Stimulated activated CD4-positive, alpha-beta T cell treated with anti-CD3 and anti-CD28 coated beads, Interleukin-1b, Interleukin-23, amount 100 ng/mL, for 48 hours (primary cell): Measurements from ENCODE around the gene FAM83B.
"Not testable (repeated sequence)": the region's sequence is repeated elsewhere in the genome, so short reads cannot be mapped to it uniquely, and the experiment has no call there.

Experiments
- DNase-seq: peaks from one replicate; pipeline ENCODE4 v3.0.0-alpha.2; 2020

FAM83B gene

GRCh38 chr6:54900666-54901065 lies 54.1 kb downstream of the FAM83B start:
- DNase-seq, result no peak

DNA sequence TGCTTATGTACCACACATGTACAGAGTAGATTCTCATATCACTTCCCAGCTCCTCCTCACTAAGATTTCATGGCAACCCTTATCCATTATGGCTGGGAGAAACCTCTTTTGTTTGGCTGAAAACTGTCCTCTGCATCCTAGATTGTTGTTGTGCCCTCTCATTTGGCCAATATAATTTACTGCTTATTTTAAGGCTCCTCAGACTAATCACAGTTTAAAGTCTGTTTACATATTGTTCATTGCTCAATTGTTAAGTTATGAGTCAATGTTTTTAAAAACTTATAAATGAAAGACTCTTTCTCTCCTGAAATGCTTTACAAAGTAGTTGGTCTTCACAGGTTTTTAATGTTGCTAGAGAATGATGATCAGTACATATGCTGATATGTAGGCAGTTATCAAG lies 57.3 kb downstream of the FAM83B start:
- no peak for DNase-seq

DNA sequence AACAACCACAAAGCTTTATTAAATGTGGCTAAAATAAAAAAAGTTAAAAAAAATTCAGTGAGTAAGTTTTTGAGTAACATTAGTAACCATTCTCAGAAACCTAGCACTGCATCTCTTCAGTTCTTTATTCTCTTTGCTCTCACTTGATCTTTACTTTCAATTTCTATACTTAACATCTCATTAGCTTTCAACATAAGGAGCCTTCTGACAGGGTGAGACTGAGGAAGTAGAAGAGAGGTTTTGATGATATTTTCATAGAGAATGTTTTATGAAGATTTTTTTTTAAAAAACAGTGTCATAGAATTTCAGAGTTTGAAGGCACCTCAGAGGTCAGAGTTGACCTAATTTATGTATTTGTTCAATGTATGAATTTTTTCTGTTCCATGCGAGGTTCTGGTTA lies 60.8 kb downstream of the FAM83B start:
- DNase-seq, result no peak

GRCh38 chr6:54909184-54909583 lies 62.6 kb downstream of the FAM83B start:
- no peak for DNase-seq

GRCh38 chr6:54910431-54910884 lies 63.9 kb downstream of the FAM83B start:
- DNase-seq, result no peak

DNA sequence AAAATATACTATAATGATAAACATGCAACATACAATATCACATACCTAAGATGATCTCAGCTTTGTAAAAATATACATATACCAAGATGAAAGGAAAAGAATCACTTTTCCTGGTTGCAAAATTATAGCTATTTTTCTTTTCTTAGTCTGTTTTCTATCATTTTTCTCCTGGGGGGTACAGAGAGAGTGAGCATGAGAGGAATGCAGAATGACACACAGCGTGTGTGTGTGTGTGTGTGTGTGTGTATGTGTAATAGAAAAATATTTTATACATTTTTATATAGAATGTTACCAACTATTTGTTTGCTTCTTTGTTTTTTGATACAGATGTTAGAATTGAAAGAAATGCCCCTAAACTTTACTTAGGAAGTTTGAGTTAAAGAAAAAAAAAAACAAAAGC lies 64.3 kb downstream of the FAM83B start:
- DNase-seq, result no peak

- DNase-seq, result no peak
Measured at GRCh38 chr6:54913211-54913610, 66.6 kb downstream of the FAM83B start.

DNA sequence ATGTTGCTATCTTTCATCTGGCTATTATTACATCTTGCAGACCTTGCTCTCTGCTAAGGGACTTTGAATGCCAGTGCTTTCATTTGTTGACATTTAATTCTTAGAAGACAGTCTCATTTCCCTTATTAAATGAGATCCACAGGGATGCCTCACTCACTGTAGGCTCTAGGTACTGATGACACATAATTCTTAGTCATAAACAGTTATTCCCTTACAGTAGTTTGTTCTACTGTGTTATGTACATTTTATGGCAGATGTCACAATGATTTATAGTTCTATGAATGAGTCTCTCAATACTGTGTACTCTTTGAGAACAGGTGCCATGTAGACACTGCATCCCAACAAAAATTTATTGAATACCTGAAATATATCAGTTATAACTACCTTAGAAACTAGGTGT lies 70.3 kb downstream of the FAM83B start:
- no peak for DNase-seq

- DNase-seq, result no peak
Measured at GRCh38 chr6:54920628-54921027, 74.1 kb downstream of the FAM83B start.

DNA sequence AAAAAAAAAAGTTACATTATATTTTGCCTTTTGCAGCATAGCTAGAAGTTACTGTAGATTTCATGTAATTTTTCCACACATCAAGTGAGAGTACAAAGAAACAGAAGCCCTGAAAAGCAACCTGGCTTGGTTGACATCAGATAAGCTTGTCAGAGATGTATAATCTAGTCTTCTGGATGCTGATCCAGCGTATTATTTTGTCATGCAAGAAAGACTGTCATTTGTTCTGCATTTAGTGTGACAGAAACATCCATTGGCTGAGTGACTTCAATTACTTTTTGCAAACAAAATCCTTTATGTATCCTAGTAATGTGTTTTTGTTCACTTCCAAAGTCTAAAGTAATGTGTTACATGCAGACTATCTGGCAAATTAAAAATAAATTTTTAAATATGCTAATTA lies 75.3 kb downstream of the FAM83B start:
- no peak for DNase-seq

DNA sequence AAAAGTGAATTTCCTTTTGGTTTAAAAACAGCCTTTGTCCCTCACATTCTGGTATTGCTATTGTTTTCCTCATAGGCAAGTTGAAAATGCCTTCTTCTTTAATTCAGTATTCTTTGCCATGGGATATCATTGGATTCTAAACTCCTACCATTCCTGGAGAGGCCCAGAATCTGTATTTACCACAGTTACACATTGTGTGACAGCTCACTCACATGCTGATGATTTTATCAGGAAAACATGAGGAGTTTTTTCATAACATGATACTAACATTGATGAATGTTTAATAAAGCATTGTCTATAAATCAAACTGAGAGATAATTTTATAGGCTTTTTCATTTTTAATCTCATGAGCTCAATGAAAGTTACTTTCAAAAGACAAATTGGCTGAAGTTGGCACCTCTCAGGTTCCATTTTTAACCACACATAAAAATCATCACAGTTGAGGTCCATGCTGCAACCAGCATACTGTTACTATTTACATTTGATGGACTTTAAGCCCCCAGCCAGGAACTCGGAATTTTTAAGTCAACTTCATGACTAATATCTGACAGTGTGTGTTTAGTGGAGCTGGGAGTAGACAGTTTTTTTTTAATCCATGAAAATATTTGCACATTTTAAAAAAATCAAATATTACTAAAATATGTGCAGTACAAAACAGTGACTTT lies 82.8 kb downstream of the FAM83B start:
- DNase-seq, result no peak

DNA sequence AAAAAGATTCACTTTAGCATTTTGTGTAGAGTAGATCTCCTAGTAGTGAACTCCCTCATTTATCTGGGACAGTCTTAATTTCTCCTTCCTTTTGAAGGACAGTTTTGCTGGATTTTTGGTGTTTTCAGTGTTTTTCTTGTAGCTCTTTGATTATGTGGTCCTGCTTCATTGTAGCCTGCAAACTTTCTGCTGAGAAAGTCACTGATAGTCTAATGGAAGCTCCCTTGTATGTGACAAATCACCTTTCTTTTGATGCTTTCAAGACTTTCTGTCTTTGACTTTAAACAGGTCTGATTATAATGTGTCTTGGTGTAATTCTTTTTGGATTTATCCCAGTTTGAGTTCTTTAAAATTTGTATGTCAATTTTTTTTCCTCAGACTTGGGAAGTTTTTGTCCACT lies 86.1 kb downstream of the FAM83B start:
- no peak for DNase-seq

- no peak for DNase-seq
Measured at GRCh38 chr6:54935739-54936138, 89.2 kb downstream of the FAM83B start.

- DNase-seq, result no peak
Measured at GRCh38 chr6:54937371-54937770, 90.8 kb downstream of the FAM83B start.

DNA sequence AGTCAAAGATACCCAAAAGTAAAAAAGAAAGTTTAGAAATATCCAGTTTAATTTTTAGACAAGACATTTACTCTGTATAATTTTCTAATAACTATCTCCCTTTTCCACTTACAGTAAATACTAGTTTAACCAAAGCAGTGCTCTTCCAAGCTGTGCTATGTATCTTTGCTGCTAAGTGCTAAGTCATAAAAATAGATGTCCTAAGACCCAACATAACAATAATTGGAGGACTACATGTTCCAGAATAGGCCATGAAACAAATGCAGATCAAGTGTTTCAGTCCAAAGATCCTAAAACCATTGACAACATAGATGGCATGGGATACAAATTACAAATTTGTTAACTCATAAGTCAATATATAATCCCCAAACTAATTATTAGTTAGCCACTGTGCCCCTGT lies 111.1 kb downstream of the FAM83B start:
- DNase-seq, result no peak

GRCh38 chr6:54958446-54958845 lies 111.9 kb downstream of the FAM83B start:
- no peak for DNase-seq

DNA sequence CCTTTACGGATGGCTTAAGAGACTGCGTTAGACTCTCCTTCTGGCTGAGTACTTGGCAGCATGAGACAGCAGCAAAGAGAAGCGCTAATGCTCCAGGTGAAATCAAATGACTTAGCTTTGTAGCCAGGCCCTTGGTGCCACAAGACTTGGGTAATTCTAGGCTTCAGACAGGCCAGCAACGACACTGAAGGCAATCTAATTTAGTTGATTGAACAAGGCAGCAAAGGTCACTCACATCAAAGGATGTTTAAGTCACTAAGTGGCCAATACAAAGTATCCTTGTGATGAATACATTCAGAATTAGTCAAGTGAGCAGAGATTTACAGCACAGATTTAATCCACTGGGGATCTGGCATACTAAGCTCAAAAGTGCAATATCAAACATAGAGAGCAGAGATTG lies 113.2 kb downstream of the FAM83B start:
- DNase-seq, result no peak

DNA sequence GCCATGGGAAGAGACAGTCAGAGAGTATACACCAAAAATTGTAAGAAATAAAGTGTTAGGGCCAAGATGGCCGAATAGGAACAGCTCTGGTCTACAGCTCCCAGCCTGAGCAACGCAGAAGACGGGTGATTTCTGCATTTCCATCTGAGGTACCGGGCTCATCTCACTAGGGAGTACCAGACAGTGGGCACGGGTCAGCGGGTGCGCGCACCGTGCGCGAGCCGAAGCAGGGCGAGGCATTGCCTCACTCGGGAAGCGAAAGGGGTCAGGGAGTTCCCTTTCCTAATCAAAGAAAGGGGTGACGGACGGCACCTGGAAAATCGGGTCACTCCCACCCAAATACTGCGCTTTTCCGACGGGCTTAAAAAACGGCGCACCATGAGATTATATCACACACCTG lies 114.8 kb downstream of the FAM83B start:
- DNase-seq, result not testable (repeated sequence)

GRCh38 chr6:54970337-54970736 lies 123.8 kb downstream of the FAM83B start:
- no peak for DNase-seq

GRCh38 chr6:54971825-54972224 lies 125.3 kb downstream of the FAM83B start:
- no peak for DNase-seq

DNA sequence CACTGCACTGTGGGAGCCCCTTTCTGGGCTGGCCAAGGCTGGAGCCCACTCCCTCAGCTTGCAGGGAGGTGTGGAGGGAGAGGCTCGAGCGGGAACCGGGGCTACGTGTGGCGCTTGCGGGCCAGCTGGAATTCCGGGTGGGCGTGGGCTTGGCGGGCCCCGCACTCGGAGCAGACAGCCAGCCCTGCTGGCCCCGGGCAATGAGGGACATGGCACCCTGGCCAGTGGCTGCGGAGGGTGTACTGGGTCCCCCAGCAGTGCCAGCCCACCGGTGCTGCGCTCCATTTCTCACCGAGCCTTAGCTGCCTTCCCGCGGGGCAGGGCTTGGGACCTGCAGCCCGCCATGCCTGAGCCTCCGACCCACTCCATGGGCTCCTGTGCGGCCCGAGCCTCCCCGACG lies 132.6 kb downstream of the FAM83B start:
- DNase-seq, result not testable (repeated sequence)

GRCh38 chr6:54980511-54981275 lies 134.1 kb downstream of the FAM83B start:
- no peak for DNase-seq

DNA sequence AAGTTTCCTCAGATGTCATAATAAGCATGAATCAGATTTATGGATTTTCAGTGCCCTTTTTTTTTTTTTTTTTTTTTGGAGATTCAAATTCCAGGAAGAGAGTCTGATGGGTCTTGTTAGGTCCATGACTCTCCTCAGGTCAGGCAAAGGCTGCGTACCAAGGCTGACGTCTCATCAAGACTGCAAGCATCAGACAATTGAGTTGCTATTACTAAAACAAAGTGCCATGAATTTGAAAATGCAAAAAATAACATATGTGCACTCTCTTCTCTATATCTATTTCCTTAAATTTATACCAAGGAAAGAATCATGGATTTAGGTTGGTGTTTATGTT lies 134.7 kb downstream of the FAM83B start:
- no peak for DNase-seq

GRCh38 chr6:54981647-54982046 lies 135.1 kb downstream of the FAM83B start:
- no peak for DNase-seq
